Measurements from ENCODE around the gene PXDC1.

- TF ChIP-seq POLR2A (IDR thresholded peaks at IDR 0.05; ENCODE audit: extremely low read depth, insufficient read length) (no peak), CTCF (IDR thresholded peaks at IDR 0.05; ENCODE audit: low read depth, low read length) (no peak)
Measured at GRCh38 chr6:3785745-3786098, 34.2 kb upstream of the PXDC1 start.

Measured in NB4 (cell line).